SJCRH30 (cell line): Measurements from ENCODE around the gene STEAP1. TPM values are rescaled to one million over a fixed set of nuclear protein-coding genes. Genes with fewer than 3 reads are reported as not detected.
"Not testable (repeated sequence)": the region's sequence is repeated elsewhere in the genome, so short reads cannot be mapped to it uniquely, and the experiment has no call there.

Experiments used
- DNase-seq, 2 experiments: peaks; one replicate each; pipeline ENCODE4 v3.0.0-alpha.2; 2015 to 2020
- H3K27ac ChIP-seq: fragments of 250-450 bp; sonication (Bioruptor Pico); 2 replicates; pipeline ENCODE4 v1.5.1; 2020; ENCODE audit warnings: mild to moderate bottlenecking, moderate library complexity
- H3K27me3 ChIP-seq: fragments of 250-450 bp; sonication (Bioruptor Pico); 2 replicates; pipeline ENCODE4 v1.5.1; 2020; ENCODE audit warnings: mild to moderate bottlenecking, moderate library complexity
- H3K36me3 ChIP-seq: fragments of 250-450 bp; sonication (Bioruptor Pico); 2 replicates; pipeline ENCODE4 v1.5.1; 2020; ENCODE audit warnings: mild to moderate bottlenecking, moderate library complexity
- H3K4me1 ChIP-seq: fragments of 250-450 bp; sonication (Bioruptor Pico); 2 replicates; pipeline ENCODE4 v1.5.1; 2020; ENCODE audit warnings: mild to moderate bottlenecking, moderate library complexity
- H3K4me3 ChIP-seq: fragments of 250-450 bp; sonication (Bioruptor Pico); 2 replicates; pipeline ENCODE4 v1.5.1; 2020; ENCODE audit warnings: mild to moderate bottlenecking, moderate library complexity
- H3K9me3 ChIP-seq: fragments of 250-450 bp; sonication (Bioruptor Pico); replicated peaks from 2 replicates; pipeline ENCODE4 v1.5.1; 2020; ENCODE audit warnings: mild to moderate bottlenecking, moderate library complexity
- total RNA-seq: library from RNA; depleted of rRNA; stranded (reverse); fragments of >200 nt; shearing (Covaris generic); gene quantifications from 2 replicates; pipeline ENCODE4 v1.2.3, GENCODE V29; 2014

The STEAP1 gene
- total RNA-seq, 1 experiment from 2014 or later: 0.55 TPM

DNA sequence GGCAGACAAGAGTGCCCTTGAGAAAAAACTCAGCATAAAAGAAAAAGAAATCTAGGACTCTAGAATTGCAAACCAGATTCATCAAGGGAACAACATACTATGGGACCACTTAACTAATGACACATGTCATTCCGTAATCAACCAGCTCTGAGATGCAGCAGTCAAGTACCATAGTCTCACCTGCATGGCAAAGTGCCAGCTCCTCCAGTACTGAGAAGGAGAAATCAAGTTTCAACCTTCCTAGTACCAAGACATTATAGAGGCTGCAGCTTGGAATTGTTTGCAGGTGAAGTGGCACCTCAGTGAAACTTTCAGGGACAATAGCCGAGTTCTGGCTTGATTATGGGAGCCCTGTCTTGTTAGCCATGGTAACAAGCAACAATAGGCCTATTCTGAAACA is 11.5 kb downstream of the STEAP1 start:
- no peak for DNase-seq
- H3K27me3 ChIP-seq: no peaks in the 10 kb centered on the region
- H3K4me3 ChIP-seq: no peak overlapping the region
- H3K36me3 ChIP-seq: no peaks in the 10 kb centered on the region
- no peaks in the 10 kb centered on the region for H3K9me3 ChIP-seq
- H3K4me1 ChIP-seq: no peaks in the 10 kb centered on the region
- no peak overlapping the region for H3K27ac ChIP-seq

DNA sequence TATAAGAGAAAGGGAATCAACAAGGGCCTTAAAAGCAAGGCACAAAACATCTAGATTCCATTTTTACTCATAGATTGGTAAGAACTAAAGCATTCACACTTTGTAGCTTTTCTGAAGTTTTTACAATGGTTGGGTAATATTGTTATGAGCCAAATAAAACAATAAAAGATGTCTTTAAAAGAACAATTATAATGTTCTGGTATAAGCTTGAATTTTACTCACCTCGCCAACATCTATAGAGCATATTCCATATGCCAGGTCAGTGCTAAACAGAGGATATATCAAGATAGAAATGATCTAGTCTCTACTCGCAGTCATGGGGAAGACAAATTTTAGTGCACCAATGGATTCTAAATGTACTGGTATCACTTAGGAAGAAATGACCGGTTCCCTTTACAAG is 11.9 kb downstream of the STEAP1 start:
- Histone ChIP-seq H3K27me3 (no peaks in the 10 kb centered on the region), H3K4me3 (no peak overlapping the region), H3K4me1 (no peaks in the 10 kb centered on the region), H3K9me3 (no peaks in the 10 kb centered on the region), H3K27ac (no peak overlapping the region), H3K36me3 (no peaks in the 10 kb centered on the region)
- DNase-seq: no peak

DNA sequence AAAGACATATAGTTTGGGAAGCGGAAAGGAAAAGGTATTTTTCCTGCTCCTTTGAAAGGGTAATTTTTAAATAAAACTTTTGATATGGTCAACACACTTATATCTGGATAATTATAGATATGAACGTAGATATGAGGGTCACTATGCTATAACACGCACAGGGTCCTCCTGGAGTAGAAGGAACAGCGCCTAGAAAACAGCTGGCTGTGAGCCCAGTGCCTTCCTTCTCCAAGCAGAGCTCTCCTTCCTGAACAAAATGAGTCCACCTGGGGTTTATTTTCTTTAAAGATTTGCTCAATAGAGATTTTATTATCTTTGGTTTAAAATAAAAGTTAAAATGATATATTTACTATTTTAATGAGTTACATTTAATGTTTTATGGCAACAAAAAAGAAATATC is 13.1 kb downstream of the STEAP1 start:
- Histone ChIP-seq H3K27ac (no peak overlapping the region), H3K4me1 (no peaks in the 10 kb centered on the region), H3K4me3 (no peak overlapping the region), H3K9me3 (no peaks in the 10 kb centered on the region), H3K27me3 (no peaks in the 10 kb centered on the region), H3K36me3 (no peaks in the 10 kb centered on the region)
- DNase-seq: no peak

DNA sequence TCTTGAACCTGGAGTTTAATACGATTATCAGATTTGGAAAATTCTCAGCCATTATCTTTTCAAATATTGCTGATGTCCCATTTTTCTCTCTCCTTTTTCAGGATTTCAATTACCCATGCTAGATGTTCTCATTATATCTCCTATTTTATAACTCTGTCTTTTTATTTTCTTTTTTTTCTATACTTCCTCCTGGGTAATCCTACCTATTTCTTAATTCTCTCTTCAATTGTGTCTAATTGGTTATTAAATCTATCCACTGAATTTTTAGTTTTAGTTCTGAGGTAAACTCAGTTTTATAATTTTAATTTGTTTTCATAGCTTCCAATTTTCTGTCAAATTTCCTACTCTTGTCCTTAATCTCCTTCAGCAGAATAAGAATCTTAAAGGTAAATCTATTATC is 15.6 kb downstream of the STEAP1 start:
- DNase-seq: no peak
- H3K36me3 ChIP-seq: no peaks in the 10 kb centered on the region
- no peak overlapping the region for H3K27ac ChIP-seq
- H3K27me3 ChIP-seq: no peaks in the 10 kb centered on the region
- no peaks in the 10 kb centered on the region for H3K4me1 ChIP-seq
- no peak overlapping the region for H3K4me3 ChIP-seq
- no peaks in the 10 kb centered on the region for H3K9me3 ChIP-seq

DNA sequence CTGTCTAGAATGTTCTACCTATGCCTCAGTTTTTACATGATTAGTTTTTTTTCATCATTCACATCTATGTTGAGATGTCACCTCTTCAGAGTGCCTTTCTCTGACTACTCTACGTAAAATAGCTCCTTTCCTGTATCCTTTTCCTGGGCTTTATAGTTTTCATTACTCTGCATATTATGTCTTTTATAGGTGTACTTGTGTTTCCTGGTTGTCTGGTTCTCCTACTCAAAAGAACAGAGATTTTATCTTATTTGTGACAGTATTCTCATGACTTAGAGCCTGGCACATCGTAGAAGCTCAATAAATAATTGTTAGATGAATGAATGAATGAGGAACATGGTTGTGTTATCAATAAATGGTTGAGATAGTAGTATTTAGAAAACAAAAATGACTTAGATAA is 17.9 kb downstream of the STEAP1 start:
- no peaks in the 10 kb centered on the region for H3K27me3 ChIP-seq
- H3K36me3 ChIP-seq: no peaks in the 10 kb centered on the region
- DNase-seq: no peak
- H3K27ac ChIP-seq: no peak overlapping the region
- H3K9me3 ChIP-seq: no peaks in the 10 kb centered on the region
- H3K4me1 ChIP-seq: no peaks in the 10 kb centered on the region
- no peak overlapping the region for H3K4me3 ChIP-seq

DNA sequence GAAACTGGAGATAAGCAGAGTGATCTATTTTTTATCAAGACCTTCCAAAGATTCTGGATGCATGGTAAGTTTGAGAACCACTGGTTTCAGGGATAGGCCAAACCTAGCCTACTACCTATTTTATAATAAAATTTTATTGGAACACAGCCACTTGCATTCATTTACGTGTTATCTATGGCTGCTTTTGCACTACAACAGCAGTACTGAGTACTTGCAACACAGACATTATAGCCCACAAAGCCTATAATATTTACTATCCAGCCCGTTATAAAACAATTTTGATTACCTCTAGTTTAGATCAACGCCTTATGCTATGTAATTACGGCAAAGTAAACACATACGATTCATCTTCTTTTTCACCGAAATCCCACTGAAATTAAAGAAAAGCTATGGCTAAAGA is 18.4 kb downstream of the STEAP1 start:
- no peaks in the 10 kb centered on the region for H3K36me3 ChIP-seq
- no peak overlapping the region for H3K4me3 ChIP-seq
- H3K9me3 ChIP-seq: no peaks in the 10 kb centered on the region
- DNase-seq: no peak
- H3K4me1 ChIP-seq: no peaks in the 10 kb centered on the region
- H3K27me3 ChIP-seq: no peaks in the 10 kb centered on the region
- no peak overlapping the region for H3K27ac ChIP-seq

DNA sequence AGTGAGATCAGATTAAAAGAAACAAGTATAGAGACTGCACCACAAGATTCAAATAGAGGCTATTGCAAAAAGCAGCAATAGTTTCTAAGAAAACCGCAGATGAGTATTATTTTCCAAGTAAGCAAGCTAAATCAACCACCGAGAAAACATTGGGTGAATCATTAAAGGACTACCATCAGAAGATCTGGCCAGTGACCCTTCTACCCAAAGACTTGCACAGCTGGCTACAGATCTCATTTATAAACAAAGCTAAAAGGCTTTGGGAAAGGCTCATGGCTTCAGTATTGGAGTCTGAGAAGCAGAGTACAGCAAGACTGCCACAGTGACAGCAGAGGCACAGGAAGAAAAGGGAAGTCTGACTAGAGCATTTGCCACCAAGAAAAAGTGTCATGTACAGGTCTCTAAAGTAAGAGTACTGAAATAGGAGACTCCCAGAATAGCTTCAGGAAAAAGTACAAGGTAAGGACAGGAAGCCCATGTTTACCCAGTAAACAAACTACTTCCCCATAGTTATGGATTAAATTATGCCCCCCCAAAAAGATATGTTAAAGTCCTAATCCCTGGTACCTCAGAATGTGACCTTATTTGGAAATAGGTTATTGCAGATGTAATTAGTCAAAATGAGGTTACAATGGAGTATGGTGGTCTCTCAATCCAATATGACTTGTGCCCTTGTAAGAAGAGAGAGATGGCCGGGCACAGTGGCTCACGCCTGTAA is 19.0 kb downstream of the STEAP1 start:
- H3K36me3 ChIP-seq: no peaks in the 10 kb centered on the region

DNA sequence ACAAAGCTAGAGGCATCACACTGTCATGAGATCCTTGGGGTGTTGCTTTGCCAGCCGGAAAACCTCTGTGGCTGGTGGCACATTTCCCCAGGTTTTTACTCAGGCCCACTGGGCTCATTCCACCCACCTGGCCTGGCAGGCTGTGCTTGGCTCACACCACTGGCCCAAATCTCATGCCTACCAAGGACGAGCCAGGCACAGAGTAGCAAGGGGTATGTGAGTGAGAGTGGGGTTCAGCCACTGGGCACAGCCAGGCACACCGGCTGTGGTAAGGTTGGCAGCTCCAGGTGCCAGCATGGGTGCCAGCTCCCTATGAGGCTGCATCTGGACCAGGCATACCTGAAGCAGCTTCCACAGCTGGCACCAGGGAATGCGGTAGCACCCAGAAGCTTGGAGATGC is 21.4 kb downstream of the STEAP1 start:
- no peak overlapping the region for H3K4me3 ChIP-seq
- H3K9me3 ChIP-seq: no peaks in the 10 kb centered on the region
- H3K27ac ChIP-seq: no peak overlapping the region
- no peaks in the 10 kb centered on the region for H3K4me1 ChIP-seq
- H3K27me3 ChIP-seq: no peaks in the 10 kb centered on the region
- DNase-seq: no peak
- no peaks in the 10 kb centered on the region for H3K36me3 ChIP-seq

More for the DNA sequence above, 19.0 kb downstream of the STEAP1 start:
- no peak overlapping the region for H3K4me3 ChIP-seq
- no peak overlapping the region for H3K27ac ChIP-seq
- no peaks in the 10 kb centered on the region for H3K9me3 ChIP-seq
- DNase-seq: no peak
- H3K4me1 ChIP-seq: no peaks in the 10 kb centered on the region
- H3K27me3 ChIP-seq: no peaks in the 10 kb centered on the region

DNA sequence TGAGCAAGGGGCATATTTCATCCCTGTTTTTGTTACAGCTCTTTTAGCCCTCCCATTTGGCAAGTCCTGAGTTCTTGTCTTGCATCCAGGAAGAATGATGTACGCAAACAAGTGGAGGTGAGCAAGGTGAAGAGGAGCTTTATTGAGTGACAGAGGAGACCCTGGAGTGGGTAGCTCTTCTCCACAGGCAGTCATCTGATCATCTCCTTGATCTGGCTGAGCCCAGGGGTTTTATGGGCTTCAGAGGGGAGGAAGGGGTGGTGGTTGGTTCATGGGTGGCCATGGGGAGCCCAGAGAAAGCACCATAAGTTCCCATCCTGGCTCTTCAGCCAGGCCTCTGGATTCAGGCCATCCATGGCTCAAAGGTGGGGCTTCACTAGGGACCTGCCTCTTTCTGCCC is 21.9 kb downstream of the STEAP1 start:
- H3K4me1 ChIP-seq: no peaks in the 10 kb centered on the region
- H3K9me3 ChIP-seq: no peaks in the 10 kb centered on the region
- H3K4me3 ChIP-seq: no peak overlapping the region
- DNase-seq: no peak
- H3K27me3 ChIP-seq: no peaks in the 10 kb centered on the region
- H3K27ac ChIP-seq: no peak overlapping the region
- H3K36me3 ChIP-seq: no peaks in the 10 kb centered on the region

DNA sequence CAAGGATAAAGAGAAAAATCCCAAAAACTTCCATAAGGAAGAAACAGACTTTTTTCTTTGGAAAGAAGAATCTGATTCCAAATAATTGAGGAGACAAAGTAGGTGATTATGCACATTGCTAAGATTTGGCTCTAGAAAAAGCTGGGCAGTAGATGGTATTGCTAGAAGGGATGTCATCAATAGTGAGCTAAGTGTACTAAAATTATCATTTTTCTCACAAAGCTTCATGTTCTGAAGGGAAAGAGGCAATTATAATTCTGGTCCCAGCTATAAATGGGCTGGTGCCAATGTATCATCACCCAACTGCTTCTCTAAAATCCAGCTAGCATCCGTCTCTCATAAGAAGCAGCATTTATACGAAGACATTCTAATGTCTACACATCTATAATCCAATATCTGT is 23.9 kb downstream of the STEAP1 start:
- Histone ChIP-seq H3K27me3 (no peaks in the 10 kb centered on the region), H3K9me3 (no peaks in the 10 kb centered on the region), H3K4me3 (no peak overlapping the region), H3K4me1 (no peaks in the 10 kb centered on the region), H3K36me3 (no peaks in the 10 kb centered on the region), H3K27ac (no peak overlapping the region)
- no peak for DNase-seq

DNA sequence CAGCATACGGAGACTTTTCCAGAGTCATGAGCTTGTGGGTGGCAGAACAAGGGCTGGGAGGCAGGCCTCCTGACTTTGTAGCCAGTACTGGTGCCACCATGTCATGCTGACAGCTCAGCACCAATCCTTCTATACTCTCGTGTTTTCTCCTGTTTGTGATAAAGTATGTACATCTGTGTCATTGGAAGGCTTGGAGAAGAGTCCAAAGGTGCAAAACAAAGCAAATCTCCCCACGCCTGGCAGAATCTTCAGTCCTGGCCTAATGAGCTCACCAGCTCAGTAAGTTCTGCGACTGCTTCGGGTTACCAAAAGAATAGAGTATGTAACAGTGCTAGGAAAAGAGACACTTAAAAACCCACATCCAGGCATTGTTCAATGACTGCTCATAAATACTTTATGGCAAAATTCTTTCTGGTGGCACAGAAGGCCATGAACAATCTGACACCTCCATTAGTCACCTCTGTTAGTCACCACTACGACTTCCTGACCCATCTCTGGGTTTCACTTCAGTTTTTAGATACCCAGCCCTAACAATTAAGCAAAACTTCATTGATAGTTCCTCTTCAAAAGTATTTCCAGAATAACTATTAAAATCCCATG is 24.5 kb downstream of the STEAP1 start:
- H3K9me3 ChIP-seq: no peaks in the 10 kb centered on the region
- H3K27ac ChIP-seq: no peak overlapping the region
- no peaks in the 10 kb centered on the region for H3K4me1 ChIP-seq
- H3K4me3 ChIP-seq: no peak overlapping the region
- no peaks in the 10 kb centered on the region for H3K36me3 ChIP-seq
- no peaks in the 10 kb centered on the region for H3K27me3 ChIP-seq
- peak in 1 of 2 experiments; percentile 22 for DNase-seq

DNA sequence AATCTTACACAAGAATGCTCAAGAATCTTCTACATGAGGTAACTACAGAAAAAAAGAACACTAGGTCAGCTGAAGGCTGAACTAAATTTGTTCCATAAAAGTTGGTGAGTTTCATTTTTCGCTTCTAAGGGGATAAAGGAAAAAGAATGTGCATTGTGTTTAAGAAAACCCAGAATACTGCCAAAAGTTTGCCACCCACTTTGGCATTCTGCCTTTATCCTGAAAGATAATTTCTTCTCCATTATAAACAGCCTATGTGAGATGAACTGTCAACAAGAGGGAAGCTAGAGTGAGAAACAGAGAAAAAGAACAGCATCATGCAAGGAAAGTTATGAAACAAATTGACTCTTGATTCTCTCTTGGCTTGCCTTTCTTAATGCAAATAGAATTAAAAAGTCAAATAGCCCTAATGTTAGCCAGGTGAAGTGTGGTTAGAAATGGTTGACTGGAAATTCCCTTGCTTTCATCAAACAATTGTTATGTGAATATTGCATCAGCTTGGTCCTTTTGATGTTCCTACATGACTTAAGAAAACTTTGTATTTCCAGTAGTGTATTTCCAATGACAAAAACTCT is 25.8 kb downstream of the STEAP1 start:
- DNase-seq: no peak
- no peaks in the 10 kb centered on the region for H3K27me3 ChIP-seq
- H3K4me3 ChIP-seq: no peak overlapping the region
- H3K4me1 ChIP-seq: no peaks in the 10 kb centered on the region
- H3K27ac ChIP-seq: no peak overlapping the region
- H3K36me3 ChIP-seq: no peaks in the 10 kb centered on the region
- H3K9me3 ChIP-seq: no peaks in the 10 kb centered on the region

DNA sequence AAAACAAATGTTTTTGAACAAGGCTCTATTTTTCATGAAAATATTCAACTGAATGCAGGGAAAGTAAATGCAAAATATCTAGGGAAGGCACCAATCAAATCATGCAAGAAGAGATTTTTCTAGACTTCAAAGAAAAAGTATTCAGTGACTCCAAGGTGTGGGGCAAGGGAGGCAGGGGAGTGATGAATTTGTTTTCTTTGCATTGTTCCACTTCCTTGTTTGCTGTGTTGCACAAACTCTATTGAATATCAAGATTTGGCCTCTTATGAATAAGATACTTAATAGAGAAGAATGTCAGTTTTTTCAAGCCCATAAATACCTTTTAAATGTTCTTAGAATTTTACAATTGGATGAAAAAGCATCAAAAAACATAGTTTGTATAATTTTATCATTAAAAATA is 26.4 kb downstream of the STEAP1 start:
- Histone ChIP-seq H3K9me3 (no peaks in the 10 kb centered on the region), H3K4me1 (no peaks in the 10 kb centered on the region), H3K27ac (no peak overlapping the region), H3K36me3 (no peaks in the 10 kb centered on the region), H3K27me3 (no peaks in the 10 kb centered on the region), H3K4me3 (no peak overlapping the region)
- no peak for DNase-seq

DNA sequence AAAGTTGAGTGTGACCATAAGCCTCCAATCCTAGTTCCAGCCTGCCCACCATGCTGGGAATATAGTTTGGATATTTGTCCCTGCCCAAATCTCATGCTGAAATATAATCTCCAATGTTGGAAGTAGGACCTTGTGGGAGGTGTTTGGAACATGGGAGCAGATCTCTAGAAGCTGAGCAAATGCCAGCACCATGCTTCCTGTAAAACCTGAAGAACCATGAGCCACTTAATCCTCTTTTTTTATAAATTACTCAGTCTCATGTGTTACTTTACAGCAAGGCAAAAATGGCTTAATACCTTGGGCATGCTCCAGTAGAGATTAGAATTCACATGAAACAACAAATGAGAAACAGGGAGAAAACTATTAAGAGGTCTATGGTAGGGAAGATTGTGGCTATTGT is 27.2 kb downstream of the STEAP1 start:
- Histone ChIP-seq H3K27me3 (no peaks in the 10 kb centered on the region), H3K27ac (no peak overlapping the region), H3K36me3 (no peaks in the 10 kb centered on the region), H3K4me1 (no peaks in the 10 kb centered on the region), H3K9me3 (peaks cover 3% of the 10 kb centered on the region; the same call in 1 of the 2 replicates), H3K4me3 (no peak overlapping the region)
- DNase-seq: no peak

DNA sequence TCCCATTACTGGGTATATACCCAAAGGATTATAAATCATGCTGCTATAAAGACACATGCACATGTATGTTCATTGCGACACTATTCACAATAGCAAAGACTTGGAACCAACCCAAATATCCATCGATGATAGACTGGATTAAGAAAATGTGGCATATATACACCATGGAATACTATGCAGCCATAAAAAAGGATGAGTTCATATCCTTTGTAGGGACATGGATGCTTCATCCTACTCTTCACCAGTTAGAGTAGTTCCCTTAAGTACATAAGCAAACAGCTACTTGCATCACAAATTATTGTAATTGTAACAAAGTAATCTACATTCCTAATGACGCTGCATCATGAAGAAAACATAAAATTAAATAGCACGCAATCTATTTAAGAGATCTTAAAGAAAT is 32.0 kb downstream of the STEAP1 start:
- H3K36me3 ChIP-seq, H3K27me3 ChIP-seq, H3K4me1 ChIP-seq, H3K9me3 ChIP-seq, DNase-seq, H3K27ac ChIP-seq, H3K4me3 ChIP-seq: not testable (repeated sequence)
